ENCODE measurements around the gene SGMS1.
A peak's percentile ranks its signal among the peaks of the same experiment; 100 is the strongest.

The SGMS1 gene

GRCh38 chr10:50318129-50318528 is 305.6 kb downstream of the SGMS1 start:
- DNase-seq, result no peak

GRCh38 chr10:50316695-50317648 is 306.8 kb downstream of the SGMS1 start:
- DNase-seq, result no peak

- DNase-seq, result no peak
Observed at GRCh38 chr10:50316174-50316573, 307.6 kb downstream of the SGMS1 start.

GRCh38 chr10:50315424-50315823 is 308.3 kb downstream of the SGMS1 start:
- DNase-seq, result no peak

- DNase-seq, result no peak
Observed at GRCh38 chr10:50314169-50315071, 309.3 kb downstream of the SGMS1 start.

- DNase-seq, result no peak
Observed at GRCh38 chr10:50312464-50313437, 311.0 kb downstream of the SGMS1 start.

GRCh38 chr10:50310560-50311174 is 313.1 kb downstream of the SGMS1 start:
- DNase-seq, result peak; percentile 16

GRCh38 chr10:50309342-50309741 is 314.4 kb downstream of the SGMS1 start:
- DNase-seq, result no peak

GRCh38 chr10:50304660-50305059 is 319.1 kb downstream of the SGMS1 start:
- DNase-seq, result no peak

GRCh38 chr10:50299948-50300669 is 323.6 kb downstream of the SGMS1 start:
- DNase-seq, result no peak

- no peak for DNase-seq
Observed at GRCh38 chr10:50295367-50295766, 328.4 kb downstream of the SGMS1 start.

- no peak for DNase-seq
Observed at GRCh38 chr10:50294582-50294981, 329.2 kb downstream of the SGMS1 start.

- DNase-seq, result no peak
Observed at GRCh38 chr10:50293513-50294313, 330.0 kb downstream of the SGMS1 start.

GRCh38 chr10:50291261-50291850 is 332.4 kb downstream of the SGMS1 start:
- DNase-seq, result no peak

- DNase-seq, result no peak
Observed at GRCh38 chr10:50289196-50289595, 334.6 kb downstream of the SGMS1 start.

GRCh38 chr10:50286996-50287803 is 336.6 kb downstream of the SGMS1 start:
- DNase-seq, result no peak

- DNase-seq, result no peak
Observed at GRCh38 chr10:50286517-50286916, 337.2 kb downstream of the SGMS1 start.

GRCh38 chr10:50281967-50282522 is 341.7 kb downstream of the SGMS1 start:
- DNase-seq, result no peak

Measured in activated naive CD4-positive, alpha-beta T cell treated with Interleukin-2 at 50 U/mL for 16 hours (primary cell).